C1 segment of cervical spinal cord (tissue), 14 donors: ENCODE data around the gene CDK4.
A peak's percentile ranks its signal among the peaks of the same experiment; 100 is the strongest.

ENCODE experiments used
- DNase-seq, 14 donors: peaks; one replicate each; lab custom pipeline; 2025; lab: John Stamatoyannopoulos, UW

CDK4 gene

DNA sequence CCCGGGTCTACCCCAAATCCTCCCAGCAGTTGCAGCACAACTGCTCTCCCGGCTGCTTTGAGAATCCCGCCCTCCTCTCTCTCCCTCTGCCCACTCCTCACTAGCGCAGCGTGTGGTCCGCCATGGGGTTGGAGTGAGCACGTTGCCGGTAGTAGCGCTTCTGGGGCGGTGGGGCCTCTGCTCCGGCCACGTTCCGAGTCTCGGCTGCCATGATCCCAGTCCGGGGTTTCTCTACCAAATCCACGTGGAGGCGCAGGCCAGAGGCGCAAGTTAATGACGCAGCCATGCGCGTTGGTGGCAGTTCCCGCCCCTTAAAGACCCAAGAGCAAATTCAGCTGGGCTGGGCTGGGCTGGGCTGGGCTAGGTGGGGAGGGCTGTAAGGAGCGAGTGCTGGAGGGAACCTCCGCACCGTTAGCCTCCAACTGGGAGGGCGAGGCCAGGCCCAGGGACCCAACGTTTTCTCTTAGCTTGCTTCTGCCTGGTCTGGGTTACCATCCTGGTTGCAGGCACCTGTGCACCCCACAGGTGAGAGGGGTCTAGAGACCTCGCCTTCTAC lies 19.8 kb upstream of the CDK4 start, which contains the start of gene METTL1:
TSS of gene METTL1 (minus strand) at position 233 of the 556 bp plus-strand sequence. CDS start at position 211, 22 bp downstream.
- peak; percentile 63 to 94 (median 90) for DNase-seq

DNA sequence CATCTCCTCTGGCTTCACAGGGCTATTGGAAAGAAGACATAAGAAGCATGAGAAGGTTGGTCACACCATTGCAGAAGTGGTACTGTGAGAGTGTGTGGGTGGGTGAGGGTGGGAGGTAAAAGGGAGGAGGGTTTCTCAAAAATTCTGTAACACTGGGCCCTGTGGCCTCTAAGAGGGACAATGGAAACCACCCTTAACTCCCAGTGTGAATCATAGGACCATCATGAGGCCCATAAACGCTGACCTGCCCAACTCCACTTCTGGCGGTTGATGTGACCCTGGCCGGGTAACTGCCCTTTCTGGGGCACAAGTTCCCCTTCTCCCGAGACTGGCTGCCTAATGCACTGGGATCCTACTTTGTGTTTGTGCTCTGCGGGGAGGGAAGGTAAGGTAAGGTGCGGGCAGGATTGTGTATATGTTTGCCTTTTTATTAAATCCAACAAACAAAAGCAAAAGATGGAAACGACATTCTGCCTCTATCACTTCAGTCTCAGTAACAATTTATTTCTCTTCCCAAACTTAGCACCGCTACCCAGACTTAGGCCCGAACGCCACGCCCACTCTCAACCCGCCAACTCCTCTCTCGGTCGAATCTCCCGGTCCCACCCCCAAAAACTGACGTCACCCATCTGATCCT lies 19.2 kb upstream of the CDK4 start:
- no peak for DNase-seq

DNA sequence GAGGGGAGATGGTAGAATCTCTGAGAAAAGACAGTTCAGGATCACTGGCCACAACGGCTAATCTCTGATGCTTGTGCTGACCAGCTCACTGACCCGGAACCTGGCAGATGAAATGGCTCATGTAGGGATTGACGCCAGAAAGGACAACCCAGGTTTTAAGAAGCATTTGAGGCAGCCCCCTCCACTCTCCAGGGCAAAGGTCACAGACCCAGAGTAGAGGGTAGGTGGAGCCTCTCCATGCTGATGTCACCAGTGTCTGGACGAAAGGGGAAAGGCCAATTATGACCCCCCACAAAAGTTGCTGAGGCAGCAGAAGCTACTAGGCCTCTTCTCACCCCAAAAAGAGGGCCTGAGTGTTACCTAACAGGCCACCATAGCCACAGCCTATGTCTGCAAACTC lies 18.6 kb upstream of the CDK4 start:
- no peak for DNase-seq

DNA sequence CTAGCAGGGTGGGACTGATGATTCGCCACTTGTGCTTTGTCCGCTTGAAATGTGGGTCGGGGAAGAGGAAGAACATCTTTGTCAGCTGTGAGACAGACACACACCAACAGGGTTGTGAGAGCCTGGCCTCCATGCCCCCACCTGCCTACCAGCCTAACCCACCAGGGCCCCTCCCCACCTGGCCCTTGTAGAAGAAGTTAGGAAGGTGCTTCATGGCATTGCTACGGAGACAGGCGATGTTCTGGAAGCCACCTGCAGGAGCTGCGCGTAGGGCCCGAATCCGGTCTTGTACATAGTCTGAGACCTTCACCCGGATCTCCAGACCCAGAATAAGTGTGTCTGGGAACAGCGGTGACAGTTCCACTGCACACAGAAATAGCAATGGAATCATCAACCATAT lies 17.5 kb upstream of the CDK4 start:
- DNase-seq: no peak

DNA sequence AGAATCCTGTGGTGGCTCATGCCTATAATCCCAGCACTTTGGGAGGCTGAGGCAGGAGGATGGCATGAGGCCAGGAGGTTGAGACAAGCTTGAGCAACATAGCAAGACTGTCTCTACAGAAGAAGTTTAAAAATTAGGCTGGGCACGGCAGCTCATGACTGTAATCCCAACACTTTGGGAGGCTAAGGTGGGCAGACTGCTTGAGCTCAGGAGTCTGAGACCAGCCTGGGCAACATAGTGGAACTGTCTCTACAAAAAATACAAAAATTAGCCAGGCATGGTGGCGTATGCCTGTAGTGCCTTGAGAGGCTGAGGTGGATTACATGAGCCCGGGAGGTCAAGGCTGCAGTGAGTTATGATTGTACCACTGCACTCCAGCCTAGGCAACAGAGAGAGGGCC lies 15.8 kb upstream of the CDK4 start:
- no peak for DNase-seq

DNA sequence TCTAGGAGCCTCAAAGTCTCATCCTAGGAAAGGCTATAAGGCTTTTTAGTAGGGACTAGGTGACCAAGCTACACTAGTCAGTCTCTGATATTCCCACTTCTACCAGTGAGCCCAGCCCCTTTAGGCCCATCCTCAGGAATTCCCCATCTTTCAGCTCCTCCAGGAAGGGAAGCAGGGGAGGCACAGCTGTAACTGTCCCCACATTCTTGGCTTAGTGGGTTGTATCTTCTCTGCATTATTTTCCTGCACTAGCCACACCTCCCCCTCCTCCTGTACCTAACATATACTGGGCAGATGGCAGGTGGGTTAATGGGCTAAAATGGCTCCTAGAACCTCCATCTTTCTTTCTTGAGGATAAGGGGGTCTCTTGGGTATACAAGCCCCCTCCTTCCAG lies 15.2 kb upstream of the CDK4 start:
- no peak for DNase-seq

DNA sequence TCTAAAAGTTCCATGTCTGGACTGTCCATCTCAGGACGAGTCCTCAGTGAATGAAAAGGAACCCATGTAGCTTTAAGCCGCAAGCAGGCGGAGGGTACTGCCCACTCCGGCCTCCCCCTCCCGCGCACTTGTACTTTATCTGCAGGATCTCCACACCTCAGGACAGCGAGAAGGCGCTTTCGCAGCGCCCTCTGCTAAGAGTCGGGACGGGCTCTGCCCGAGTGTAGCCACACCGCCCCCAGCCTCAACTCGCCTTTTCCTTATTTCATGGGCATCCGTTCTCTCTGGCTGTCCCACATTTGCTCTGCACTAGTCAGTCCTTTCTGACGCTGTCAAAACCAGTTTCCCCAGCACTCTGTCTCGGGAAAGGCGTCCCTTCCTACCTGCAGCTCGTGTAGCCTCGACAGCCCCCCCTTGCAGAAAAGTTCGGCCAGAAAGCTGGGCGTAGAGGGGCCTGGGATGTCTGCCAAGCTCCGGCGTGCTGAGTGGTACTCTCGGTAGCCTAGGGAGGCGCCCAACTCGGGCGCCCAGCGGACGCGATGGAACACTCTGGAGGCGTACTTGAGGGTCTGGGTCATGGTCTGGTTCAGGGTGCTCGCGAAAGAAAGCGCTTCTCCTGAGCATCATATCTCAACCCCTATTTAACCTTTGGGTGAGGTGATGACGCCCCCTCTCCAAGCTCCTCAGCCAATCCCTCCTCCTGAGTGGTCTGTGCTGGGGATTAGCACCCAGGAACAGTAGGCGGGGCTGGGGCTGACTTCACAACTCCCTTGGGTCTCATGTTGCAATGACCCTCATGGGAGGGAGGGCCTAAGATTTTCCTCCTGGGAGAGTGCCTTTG lies 14.6 kb upstream of the CDK4 start, which contains the start of gene CYP27B1:
TSS of gene CYP27B1 (minus strand) at position 615 of the 841 bp plus-strand sequence. CDS start at position 578, 37 bp downstream.
- DNase-seq: no peak

DNA sequence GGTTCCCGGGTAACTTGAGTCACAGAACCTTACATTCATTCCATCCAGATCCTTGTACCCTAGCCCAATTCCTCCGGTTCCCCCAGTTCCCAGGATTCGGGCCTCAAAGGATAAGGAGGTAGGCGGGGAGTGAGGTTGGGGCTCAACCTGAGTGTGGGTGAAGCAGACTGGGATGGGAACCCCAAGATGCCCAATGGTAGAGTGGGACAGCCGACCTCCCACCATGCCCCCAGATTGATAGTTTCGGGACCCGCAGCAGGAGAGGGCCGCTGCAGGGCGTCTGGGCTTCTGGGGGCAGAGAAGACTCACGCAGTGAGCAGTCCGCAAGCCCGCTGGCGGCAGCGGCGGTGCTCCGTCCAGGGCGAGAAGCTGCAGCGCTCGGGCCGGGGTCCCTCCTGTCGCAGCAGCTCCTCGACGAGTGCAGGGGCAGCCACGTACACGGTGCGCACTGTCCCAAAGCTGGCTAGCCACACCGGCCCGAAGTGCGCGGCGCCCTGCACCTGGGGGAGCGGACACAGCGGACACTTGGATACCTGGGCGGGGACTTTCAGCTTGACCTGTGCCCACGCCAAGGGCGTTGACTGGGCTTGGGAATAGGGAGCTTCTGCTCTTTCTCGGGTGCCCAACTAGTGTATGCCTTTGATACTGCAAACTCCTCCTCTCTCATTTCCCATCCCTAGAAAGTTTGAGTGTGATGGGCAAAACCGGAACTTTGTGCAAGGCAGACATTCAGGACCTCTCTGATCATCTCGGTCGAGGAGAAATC lies 13.8 kb upstream of the CDK4 start:
- no peak for DNase-seq

DNA sequence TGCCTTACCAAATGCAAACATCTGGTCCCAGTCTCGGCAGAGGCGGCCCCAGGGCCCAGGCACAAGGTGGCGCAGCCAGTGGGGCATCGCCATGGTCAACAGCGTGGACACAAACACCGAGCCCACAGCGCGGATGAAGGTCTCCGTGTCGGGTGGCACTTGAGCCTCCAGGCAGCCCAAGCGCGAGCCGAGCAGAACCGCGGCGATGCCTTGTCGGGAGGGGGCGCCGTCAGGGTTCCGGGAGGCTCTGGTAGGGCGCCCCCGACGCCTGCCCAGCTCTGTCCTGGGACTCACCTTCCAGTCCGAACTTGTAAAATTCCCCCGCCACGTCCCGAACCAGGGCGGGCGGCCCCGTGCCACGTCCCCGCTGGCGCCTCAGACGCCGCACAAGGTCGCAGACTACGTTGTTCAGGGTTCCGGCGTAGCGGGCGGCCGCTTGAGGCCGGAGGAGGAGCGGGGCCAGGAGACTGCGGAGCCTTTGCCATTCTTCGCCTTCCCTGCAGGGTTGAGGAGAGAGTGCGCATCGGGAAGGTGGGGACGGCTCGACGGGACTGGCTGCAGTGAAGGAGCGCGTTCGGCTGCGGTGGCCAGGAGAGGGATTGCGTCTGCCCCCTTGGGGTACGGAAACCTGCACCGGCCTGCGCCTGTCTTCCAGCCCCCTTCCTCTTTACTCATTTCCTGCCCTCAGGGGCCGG lies 13.0 kb upstream of the CDK4 start:
- DNase-seq: no peak

DNA sequence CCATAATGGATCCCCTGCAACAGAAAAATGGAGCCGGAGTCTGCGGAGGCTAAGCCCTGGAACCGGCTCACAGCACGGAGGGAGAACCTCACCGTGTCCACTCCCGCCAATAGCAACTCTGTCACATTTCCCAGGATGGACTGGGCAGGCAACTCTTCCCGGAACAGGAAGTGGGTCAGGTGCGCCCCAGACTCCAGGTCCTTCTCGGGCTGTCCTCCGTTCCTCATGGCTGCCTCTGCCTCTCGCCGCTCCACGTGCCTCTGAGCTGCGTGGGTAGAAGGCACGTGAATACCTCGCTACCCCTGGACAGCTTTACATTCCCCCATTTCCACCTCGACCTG lies 12.5 kb upstream of the CDK4 start:
- no peak for DNase-seq

DNA sequence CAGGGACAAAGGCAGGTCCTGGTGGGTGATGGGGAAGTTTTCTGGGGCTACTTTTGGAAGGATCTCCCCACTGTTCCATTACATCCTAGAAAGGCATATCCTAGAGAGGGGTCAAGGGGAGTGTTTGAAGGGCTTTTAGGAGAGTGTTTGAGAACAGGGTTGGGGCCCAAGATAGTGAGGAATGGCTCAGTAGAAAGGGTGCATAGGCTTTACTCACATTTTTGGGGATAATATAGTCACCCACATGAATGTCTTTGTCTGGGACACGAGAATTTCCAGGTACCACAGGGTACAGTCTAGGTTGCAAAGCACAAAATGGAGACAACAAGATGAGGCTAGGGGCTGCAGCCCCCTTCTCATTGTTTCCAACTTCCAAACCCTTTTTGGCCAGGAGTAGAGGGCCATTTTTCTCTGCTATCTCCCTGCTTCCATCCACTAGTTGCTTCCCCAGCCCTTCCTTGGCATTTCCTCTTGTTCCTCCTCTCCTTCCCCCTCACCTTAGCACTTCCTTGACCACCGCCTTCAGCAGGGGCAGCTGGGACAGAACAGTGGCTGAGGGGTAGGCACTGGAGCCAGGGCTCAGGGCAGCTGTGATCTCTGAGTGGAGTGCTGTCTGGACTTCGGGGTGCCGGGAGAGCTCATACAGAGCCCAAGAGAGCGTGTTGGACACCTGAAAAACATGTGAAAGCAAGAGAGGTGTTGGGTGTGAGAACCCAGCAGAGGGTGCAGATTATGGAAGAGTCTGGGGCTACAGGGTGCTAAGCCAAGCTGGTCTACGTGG lies 12.0 kb upstream of the CDK4 start:
- no peak for DNase-seq

DNA sequence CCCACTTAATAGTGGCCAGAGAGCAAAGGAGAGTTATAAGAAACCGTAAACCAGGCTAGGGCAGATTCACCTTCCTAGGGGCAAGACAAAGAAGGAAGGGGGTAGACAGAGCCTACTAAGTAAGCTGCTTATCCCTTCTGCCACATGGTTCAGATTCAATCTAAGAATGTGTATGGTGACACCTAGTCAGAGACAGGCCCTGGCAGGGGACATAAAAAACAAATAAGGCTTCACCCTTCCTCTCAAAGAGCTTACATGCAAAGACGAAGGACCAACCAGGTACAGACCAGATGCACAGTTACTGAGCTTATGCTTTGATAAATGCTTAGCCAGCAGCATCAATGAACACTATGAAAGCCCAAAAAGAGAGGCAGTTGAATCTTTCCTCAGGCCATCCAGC lies 10.4 kb upstream of the CDK4 start:
- no peak for DNase-seq

DNA sequence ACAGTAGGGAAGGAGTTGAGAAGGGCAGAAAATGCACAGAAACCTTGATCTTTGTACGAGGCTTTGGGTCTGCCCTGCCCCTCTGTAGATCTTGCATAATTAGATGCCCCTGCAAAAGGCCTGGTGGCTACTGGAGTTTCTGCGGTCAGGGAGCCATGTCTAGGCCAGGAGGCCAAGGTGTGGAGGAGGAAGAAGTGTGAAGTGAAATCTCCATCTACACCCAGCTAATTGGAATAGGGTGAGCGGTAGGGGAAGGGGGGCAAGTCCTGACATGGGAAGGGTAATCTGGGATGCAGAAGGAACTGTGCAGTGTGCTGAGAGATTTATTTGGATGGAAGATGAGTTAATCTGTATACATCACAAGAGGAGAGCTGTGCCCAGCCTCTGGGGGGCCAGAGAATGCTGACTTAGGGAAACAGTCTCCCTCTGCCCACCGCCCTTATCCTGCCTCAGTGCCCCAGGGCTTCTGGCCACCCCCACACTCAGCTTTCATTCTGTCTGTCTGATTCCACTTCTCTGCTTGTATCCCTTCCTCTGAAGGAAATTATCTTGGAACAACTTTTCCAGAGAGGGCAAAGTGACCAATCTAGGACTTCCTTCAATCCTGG lies 9.4 kb upstream of the CDK4 start:
- DNase-seq: no peak

DNA sequence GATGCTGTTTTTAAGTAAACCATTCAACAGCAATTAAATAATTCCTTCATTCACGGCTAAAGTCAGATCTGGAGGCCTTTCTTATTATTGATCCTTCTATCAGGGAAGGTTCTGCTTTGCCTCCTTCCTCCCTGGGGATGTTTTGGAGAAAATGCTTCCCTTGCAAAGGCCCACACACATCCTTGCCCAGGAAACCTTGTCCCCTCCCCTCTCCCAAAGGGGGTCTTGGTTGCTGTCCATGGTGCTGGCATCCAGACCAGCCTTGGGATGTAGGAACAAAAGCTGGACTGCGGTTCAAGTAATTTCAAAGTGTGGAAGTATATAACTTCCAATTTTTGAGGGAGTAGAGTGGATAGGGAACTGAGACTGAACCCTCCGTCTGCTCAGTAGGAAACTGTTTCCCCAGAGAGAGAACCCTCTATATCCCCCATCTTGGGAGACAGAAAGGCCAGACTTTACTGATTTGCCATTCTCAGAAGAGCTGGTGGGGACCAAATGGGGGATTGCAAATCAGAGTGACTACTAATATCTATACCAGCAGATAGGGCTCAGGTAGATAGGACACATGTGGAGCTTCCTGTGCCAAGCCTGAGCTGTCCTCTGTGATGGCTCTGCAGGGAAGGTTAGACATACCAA lies 8.4 kb upstream of the CDK4 start:
- DNase-seq: no peak

DNA sequence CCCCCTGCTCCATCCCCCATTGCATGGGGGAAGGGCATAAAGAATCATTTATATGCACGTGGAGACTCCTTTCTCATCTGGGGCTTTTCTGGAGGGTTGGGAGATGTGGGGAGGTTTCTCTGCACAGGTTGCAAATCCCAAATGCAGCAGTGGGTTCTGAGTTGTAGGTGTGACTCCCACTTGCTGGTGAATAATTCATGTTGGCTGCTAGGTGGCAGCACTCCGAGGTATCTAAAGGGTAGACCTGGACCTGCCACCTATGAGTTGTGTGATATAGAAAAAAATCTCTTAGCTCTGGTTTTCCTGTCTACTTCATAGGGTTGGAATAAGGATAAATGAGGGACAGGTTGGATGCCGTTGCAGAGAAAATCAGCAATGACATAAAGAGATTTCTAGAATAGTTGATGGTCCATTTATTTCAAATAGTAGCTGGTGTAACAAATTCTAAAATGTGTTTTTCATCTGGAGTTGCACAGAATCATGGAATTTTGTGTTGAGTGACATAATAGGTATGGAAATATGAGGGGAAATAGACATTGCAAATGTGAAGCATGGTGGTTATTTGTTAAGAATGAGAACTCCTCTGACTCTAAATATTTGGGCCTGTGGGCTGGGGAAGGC lies 7.4 kb upstream of the CDK4 start:
- no peak for DNase-seq

DNA sequence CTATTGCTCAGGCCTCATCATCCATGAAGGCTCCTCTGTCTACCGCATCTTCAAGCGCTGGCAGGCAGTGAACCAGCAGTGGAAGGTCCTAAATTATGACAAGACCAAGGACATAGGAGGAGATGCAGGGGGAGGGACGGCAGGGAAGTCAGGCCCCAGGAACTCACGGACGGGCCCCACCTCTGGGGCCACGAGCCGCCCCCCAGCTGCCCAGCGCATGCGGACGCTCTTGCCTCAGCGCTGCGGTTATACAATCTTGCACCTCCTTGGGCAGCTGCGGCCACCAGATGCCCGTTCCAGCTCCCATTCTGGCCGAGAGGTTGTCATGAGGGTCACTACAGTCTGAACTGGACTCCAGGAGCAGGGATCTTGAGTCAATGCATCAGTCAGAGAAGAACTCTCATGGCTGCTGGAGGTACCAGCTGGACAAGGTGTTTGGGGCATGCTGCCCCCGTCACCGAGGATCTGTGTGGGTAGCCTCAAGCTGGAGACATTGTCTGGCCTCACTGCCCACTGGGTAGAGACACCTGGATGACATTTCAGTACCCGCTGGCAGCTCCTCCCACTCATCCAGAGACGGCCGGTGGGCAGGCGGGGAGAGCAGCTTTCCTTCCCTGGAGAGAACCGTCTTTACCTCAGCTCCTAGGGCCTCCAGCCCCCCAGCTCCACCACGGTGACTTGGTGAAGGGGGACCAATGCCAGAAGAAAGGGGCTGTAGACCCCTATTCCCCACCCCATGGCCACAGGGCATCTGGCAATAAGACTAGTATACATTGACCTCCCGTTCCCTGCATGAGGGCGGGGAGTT lies 6.6 kb upstream of the CDK4 start:
- no peak for DNase-seq

DNA sequence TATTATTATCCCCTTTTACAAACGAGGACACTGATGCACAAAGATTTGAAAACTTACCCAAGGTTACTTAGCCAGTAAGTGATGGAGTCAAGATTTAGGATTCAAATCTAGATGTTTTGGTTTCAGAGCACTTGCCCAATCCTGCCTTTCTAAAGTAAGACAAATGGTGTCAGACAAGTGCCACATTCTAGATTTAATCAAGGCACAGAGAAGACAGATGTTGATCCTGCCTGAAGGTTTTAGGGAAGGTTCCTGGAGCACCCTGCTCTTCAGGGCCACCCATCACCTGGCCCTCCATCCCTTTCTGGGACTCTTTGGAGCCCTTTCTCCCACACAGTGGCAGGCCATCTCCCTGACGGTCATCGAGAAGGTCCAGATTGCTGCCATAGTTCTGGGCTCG lies 5.7 kb upstream of the CDK4 start:
- no peak for DNase-seq
